Subcutaneous abdominal adipose tissue (tissue), 5 donors: ENCODE results near the gene PCDHB11.
"Not testable (repeated sequence)": the region's sequence is repeated elsewhere in the genome, so short reads cannot be mapped to it uniquely, and the experiment has no call there.

ENCODE experiments used
- H3K27ac ChIP-seq: one replicate; pipeline ENCODE4 v1.7.0; 2013; ENCODE audit warnings: low read depth, mild to moderate bottlenecking, inconsistent platforms, low read length, moderate library complexity
- H3K27me3 ChIP-seq, 5 donors: one replicate each; pipeline ENCODE4 v1.7.0; 2013; ENCODE audit warnings: low read length in 5 of 5, inconsistent platforms in 1 of 5; ENCODE audit not compliant: control insufficient read depth in 5 of 5, insufficient read depth in 4 of 5
- H3K36me3 ChIP-seq, 5 donors: one replicate each; pipeline ENCODE4 v1.7.0; 2013; ENCODE audit warnings: low read length in 5 of 5; ENCODE audit not compliant: control insufficient read depth in 5 of 5, insufficient read depth in 5 of 5
- H3K4me1 ChIP-seq, 5 donors: one replicate each; pipeline ENCODE4 v1.7.0; 2013; ENCODE audit warnings: low read length in 5 of 5, mild to moderate bottlenecking in 3 of 5, moderate library complexity in 1 of 5; ENCODE audit not compliant: control insufficient read depth in 5 of 5, insufficient read depth in 5 of 5
- H3K4me3 ChIP-seq, 5 donors: one replicate each; pipeline ENCODE4 v1.7.0; 2013; ENCODE audit warnings: low read length in 5 of 5, low read depth in 1 of 5
- H3K9ac ChIP-seq, 5 donors: one replicate each; pipeline ENCODE4 v1.7.0; 2013; ENCODE audit warnings: low read length in 5 of 5, mild to moderate bottlenecking in 4 of 5, moderate library complexity in 3 of 5
- H3K9me3 ChIP-seq, 5 donors: one replicate each; pipeline ENCODE4 v1.7.0; 2013; ENCODE audit warnings: low read length in 5 of 5; ENCODE audit not compliant: control insufficient read depth in 5 of 5
- donor health status: healthy.
- donor health status: healthy.
- donor health status: healthy.
- donor health status: healthy.
- donor health status: healthy.

Gene PCDHB11

GRCh38 chr5:141210849-141211248, 11.4 kb downstream of the PCDHB11 start:
- not testable (repeated sequence) for H3K4me1 ChIP-seq, H3K9ac ChIP-seq, H3K27ac ChIP-seq, H3K36me3 ChIP-seq, H3K4me3 ChIP-seq, H3K27me3 ChIP-seq
- H3K9me3 ChIP-seq, result peaks cover 14 to 51% (median 29%) of the 10 kb centered on the region in 5 donors

- not testable (repeated sequence) for H3K27ac ChIP-seq, H3K36me3 ChIP-seq, H3K4me1 ChIP-seq, H3K9ac ChIP-seq, H3K27me3 ChIP-seq
- Histone ChIP-seq H3K4me3 (peak within 1 kb of the TSS; percentile 37 to 53 (median 44)), H3K9me3 (peaks cover 19 to 56% (median 34%) of the 10 kb centered on the region in 5 donors)
Measured at GRCh38 chr5:141213656-141214339, 14.4 kb downstream of the PCDHB11 start, which contains the start of gene PCDHB13. PCDHB13 (plus strand) TSS chr5:141213919; CDS start chr5:141214124, 205 bp downstream.

GRCh38 chr5:141214583-141214982, 15.2 kb downstream of the PCDHB11 start:
- not testable (repeated sequence) for H3K27me3 ChIP-seq, H3K27ac ChIP-seq, H3K9ac ChIP-seq, H3K36me3 ChIP-seq, H3K4me1 ChIP-seq
- Histone ChIP-seq H3K9me3 (peaks cover 20 to 55% (median 33%) of the 10 kb centered on the region in 5 donors), H3K4me3 (peak overlapping the region in 4 of 5 donors; percentile 19 to 44 (median 30))

- not testable (repeated sequence) for H3K27ac ChIP-seq, H3K4me1 ChIP-seq, H3K36me3 ChIP-seq, H3K27me3 ChIP-seq, H3K9ac ChIP-seq
- H3K9me3 ChIP-seq, result peaks cover 20 to 53% (median 35%) of the 10 kb centered on the region in 5 donors
- H3K4me3 ChIP-seq, result peak overlapping the region in 3 of 5 donors; percentile 24 to 44 (median 37)
Measured at GRCh38 chr5:141215504-141215903, 16.1 kb downstream of the PCDHB11 start.

- H3K4me1 ChIP-seq, H3K36me3 ChIP-seq, H3K9ac ChIP-seq, H3K27ac ChIP-seq, H3K27me3 ChIP-seq: not testable (repeated sequence)
- Histone ChIP-seq H3K4me3 (peak overlapping the region in 1 of 5 donors; percentile 13), H3K9me3 (peaks cover 20 to 56% (median 38%) of the 10 kb centered on the region in 5 donors)
Measured at GRCh38 chr5:141216035-141216434, 16.6 kb downstream of the PCDHB11 start.

GRCh38 chr5:141223112-141223783, 23.8 kb downstream of the PCDHB11 start, which contains the start of gene PCDHB14:
PCDHB14 (plus strand) TSS chr5:141223343; CDS start chr5:141223506, 163 bp downstream.
- H3K9ac ChIP-seq, result no peak within 1 kb of the TSS

GRCh38 chr5:141224844-141225243, 25.4 kb downstream of the PCDHB11 start:
- H3K9ac ChIP-seq, H3K27ac ChIP-seq, H3K36me3 ChIP-seq, H3K4me1 ChIP-seq, H3K27me3 ChIP-seq: not testable (repeated sequence)
- Histone ChIP-seq H3K9me3 (peaks cover 27 to 58% (median 54%) of the 10 kb centered on the region in 5 donors), H3K4me3 (peak overlapping the region in 1 of 5 donors; percentile 28)

More at GRCh38 chr5:141223112-141223783, 23.8 kb downstream of the PCDHB11 start, which contains the start of gene PCDHB14:
- Histone ChIP-seq H3K36me3 (no peaks in the 10 kb centered on the region), H3K9me3 (peaks cover 28 to 69% (median 52%) of the 10 kb centered on the region in 5 donors), H3K27me3 (no peaks in the 10 kb centered on the region), H3K27ac (no peak within 1 kb of the TSS), H3K4me1 (peaks cover 0 to 7% (median 6%) of the 10 kb centered on the region in 5 donors), H3K4me3 (peak within 1 kb of the TSS; percentile 42 to 61 (median 56))

GRCh38 chr5:141225421-141225820, 26.0 kb downstream of the PCDHB11 start:
- H3K27ac ChIP-seq, H3K36me3 ChIP-seq, H3K4me1 ChIP-seq, H3K27me3 ChIP-seq, H3K4me3 ChIP-seq, H3K9ac ChIP-seq: not testable (repeated sequence)
- peaks cover 27 to 54% (median 50%) of the 10 kb centered on the region in 5 donors for H3K9me3 ChIP-seq

GRCh38 chr5:141234109-141234667, 34.8 kb downstream of the PCDHB11 start:
- Histone ChIP-seq H3K27me3 (peaks cover 0 to 2% (median 0%) of the 10 kb centered on the region in 5 donors), H3K9me3 (peaks cover 50 to 83% (median 75%) of the 10 kb centered on the region in 5 donors), H3K27ac (no peak overlapping the region), H3K4me3 (peak overlapping the region; percentile 45 to 60 (median 51)), H3K9ac (no peak overlapping the region), H3K36me3 (no peaks in the 10 kb centered on the region), H3K4me1 (no peaks in the 10 kb centered on the region)

- H3K9ac ChIP-seq, H3K27me3 ChIP-seq, H3K27ac ChIP-seq, H3K36me3 ChIP-seq, H3K4me1 ChIP-seq: not testable (repeated sequence)
- H3K9me3 ChIP-seq, result peaks cover 62 to 92% (median 87%) of the 10 kb centered on the region in 5 donors
- H3K4me3 ChIP-seq, result peak overlapping the region in 3 of 5 donors; percentile 8 to 55 (median 47)
Measured at GRCh38 chr5:141235922-141236321, 36.5 kb downstream of the PCDHB11 start.
